Neutrophil (primary cell): ENCODE data around the gene ATOSA.

Source experiments
- H3K27ac ChIP-seq: fragments of 200-600 bp; sonication (generic); 2 replicates; pipeline ENCODE4 v1.5.1; 2016; ENCODE audit warnings: mild to moderate bottlenecking, moderate library complexity
- H3K27me3 ChIP-seq: fragments of 200-600 bp; sonication (generic); 2 replicates; pipeline ENCODE4 v1.6.0; 2016; ENCODE audit warnings: mild to moderate bottlenecking
- H3K36me3 ChIP-seq: fragments of 200-600 bp; sonication (generic); 2 replicates; pipeline ENCODE4 v1.5.1; 2017
- H3K4me1 ChIP-seq, 2 experiments: fragments of 200-600 bp in 1 of 2; sonication (generic) in 1 of 2; 1 replicate in 1 of 2; 2 replicates in 1 of 2; pipeline versions ENCODE4 v1.5.1 to v1.6.1; 2013 to 2016; ENCODE audit warnings: low read depth in 1 of 2, low read length in 1 of 2, mild to moderate bottlenecking in 1 of 2, moderate library complexity in 1 of 2; ENCODE audit not compliant: control insufficient read depth in 1 of 2, insufficient read depth in 1 of 2
- H3K4me3 ChIP-seq, 2 experiments: fragments of 200-600 bp in 1 of 2; sonication (generic) in 1 of 2; 1 replicate in 1 of 2; 2 replicates in 1 of 2; pipeline ENCODE4 v1.5.1; 2013 to 2016; ENCODE audit warnings: low read depth in 1 of 2, low read length in 1 of 2, mild to moderate bottlenecking in 1 of 2, moderate library complexity in 1 of 2
- H3K9me3 ChIP-seq: fragments of 200-600 bp; sonication (generic); 2 replicates; pipeline ENCODE4 v1.5.1; 2016
- TF ChIP-seq, protein P1 (sequence below): fragments of 200-600 bp; sonication (generic); IDR thresholded peaks from 2 replicates; pipeline ENCODE4 v1.5.1; 2016; ENCODE audit warnings: antibody characterized with exemption

The ATOSA gene

DNA sequence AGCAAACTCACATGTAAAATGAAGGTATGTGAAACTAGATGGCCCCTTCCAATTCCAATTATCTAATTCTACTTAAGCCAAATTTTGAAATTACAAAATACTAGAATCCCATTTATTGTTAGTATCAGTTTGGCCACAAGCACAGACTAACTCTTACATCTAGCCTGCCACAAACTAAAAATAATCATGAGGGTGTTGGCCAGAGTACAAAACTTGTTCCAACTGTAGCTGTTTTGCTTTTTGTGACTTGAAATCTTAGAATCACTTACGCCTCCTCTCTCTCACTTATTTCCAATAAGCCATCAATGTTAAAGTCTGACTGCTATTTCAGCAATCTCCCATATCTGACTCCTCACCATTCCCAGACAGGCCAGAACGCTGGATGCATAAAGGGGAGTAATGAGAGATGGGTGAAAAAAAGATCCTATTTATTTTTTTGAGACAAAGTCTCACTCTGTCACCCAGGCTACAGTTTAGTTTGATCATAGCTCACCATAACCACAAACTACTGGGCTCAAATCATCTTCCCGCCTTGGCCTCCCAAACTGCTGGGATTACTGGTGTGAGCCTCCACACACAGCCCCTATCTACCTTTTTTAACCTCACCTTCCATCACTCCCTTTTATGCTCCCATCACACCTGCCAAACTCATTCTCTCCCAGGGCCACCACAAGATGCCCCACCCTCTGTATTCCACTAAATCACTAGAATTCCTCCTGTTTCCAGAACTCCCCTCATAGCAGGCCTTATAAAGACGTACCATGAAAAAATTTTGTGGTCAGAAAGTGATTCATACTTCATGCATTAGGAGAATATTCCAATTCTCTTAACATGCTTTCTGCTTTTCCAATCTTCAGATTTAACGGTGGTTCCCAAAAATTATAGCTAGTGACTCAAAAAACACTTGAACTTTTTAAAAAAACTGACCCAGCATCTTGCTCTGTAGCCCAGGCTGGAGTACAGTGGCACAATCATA, 36.5 kb downstream of the ATOSA start:
- TF ChIP-seq, protein P1, sequence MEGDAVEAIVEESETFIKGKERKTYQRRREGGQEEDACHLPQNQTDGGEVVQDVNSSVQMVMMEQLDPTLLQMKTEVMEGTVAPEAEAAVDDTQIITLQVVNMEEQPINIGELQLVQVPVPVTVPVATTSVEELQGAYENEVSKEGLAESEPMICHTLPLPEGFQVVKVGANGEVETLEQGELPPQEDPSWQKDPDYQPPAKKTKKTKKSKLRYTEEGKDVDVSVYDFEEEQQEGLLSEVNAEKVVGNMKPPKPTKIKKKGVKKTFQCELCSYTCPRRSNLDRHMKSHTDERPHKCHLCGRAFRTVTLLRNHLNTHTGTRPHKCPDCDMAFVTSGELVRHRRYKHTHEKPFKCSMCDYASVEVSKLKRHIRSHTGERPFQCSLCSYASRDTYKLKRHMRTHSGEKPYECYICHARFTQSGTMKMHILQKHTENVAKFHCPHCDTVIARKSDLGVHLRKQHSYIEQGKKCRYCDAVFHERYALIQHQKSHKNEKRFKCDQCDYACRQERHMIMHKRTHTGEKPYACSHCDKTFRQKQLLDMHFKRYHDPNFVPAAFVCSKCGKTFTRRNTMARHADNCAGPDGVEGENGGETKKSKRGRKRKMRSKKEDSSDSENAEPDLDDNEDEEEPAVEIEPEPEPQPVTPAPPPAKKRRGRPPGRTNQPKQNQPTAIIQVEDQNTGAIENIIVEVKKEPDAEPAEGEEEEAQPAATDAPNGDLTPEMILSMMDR: no peak
- H3K4me1 ChIP-seq: no peaks in the 10 kb centered on the region
- H3K4me3 ChIP-seq: no peak overlapping the region
- H3K9me3 ChIP-seq: no peaks in the 10 kb centered on the region
- H3K27me3 ChIP-seq: no peaks in the 10 kb centered on the region
- H3K27ac ChIP-seq: no peak overlapping the region
- H3K36me3 ChIP-seq: peaks cover 33% of the 10 kb centered on the region

DNA sequence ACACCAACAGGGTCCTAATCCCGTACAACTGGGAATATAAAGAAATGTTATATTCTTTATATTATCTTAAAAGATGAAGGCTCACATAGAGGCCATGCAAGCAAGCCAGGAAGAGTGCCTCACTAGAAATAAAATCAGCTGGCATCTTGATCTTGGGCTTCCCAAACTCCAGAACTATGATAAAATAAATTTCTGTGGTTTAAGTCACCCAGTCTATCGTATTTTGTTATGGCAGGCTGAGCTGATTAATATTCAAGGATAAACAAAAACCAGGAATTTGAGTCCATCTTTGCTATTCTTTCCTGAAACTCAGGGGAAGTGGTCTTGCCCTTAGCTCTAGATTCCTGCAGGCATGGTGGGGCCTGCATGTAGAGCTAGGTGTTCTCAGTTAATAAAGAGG, 42.7 kb downstream of the ATOSA start:
- Histone ChIP-seq H3K4me3 (no peak overlapping the region), H3K36me3 (peaks cover 33% of the 10 kb centered on the region), H3K9me3 (no peaks in the 10 kb centered on the region), H3K27ac (no peak overlapping the region), H3K4me1 (no peaks in the 10 kb centered on the region), H3K27me3 (no peaks in the 10 kb centered on the region)
- TF ChIP-seq, protein P1: no peak

DNA sequence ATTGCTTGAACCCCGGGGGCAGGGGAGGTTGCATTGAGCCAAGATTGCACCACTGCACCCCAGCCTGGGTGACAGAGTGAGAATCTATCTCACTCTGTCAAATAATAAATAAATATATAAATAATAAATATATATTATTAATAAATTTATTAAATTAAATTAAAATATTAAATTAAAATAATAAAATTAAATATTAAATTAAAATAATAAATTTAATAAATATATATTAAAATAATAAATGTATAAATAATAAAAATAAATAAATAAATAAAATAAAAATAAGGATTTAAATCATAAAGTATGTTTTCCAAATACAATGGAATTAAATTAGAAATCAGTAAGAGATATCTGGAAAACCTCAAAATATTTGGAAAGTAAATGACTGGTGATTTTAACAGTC, 43.3 kb downstream of the ATOSA start:
- TF ChIP-seq, protein P1: no peak
- Histone ChIP-seq H3K27ac (no peak overlapping the region), H3K9me3 (no peaks in the 10 kb centered on the region), H3K4me1 (no peaks in the 10 kb centered on the region), H3K36me3 (peaks cover 27% of the 10 kb centered on the region), H3K4me3 (no peak overlapping the region), H3K27me3 (no peaks in the 10 kb centered on the region)
